SK-N-SH (cell line): Measurements from ENCODE around the gene CLRN3. TPM values are rescaled to one million over a fixed set of nuclear protein-coding genes. Genes with fewer than 3 reads are reported as not detected.

ENCODE experiments used
- CTCF ChIA-PET: fragments of 300-600, 350-600 bp; formaldehyde crosslinking; extraction: SDS; loops from one replicate; lab custom pipeline; 2021; lab: Yijun Ruan, JAX
- POLR2A ChIA-PET: fragments of 350-600 bp; sonication (Branson Sonifier 250); formaldehyde crosslinking; extraction: SDS; loops from one replicate; lab custom pipeline; 2020; ENCODE audit warnings: antibody characterized with exemption, inconsistent platforms; lab: Yijun Ruan, JAX
- DNase-seq: peaks from one replicate; pipeline ENCODE4 v3.0.0; 2012
- H2AFZ ChIP-seq: fragments of 200-600 bp; sonication (generic); 2 replicates; pipeline ENCODE4 v1.8.1; 2016; ENCODE audit warnings: antibody characterized with exemption, mild to moderate bottlenecking, low read depth
- H3F3A ChIP-seq: fragments of 200-600 bp; sonication (generic); replicated peaks from 2 replicates; pipeline ENCODE3; 2016; ENCODE audit warnings: antibody characterized with exemption, mild to moderate bottlenecking; ENCODE audit not compliant: insufficient read depth
- H3K27ac ChIP-seq, 2 experiments: fragments of 200-500 bp in 1 of 2; fragments of 200-600 bp in 1 of 2; sonication (Bioruptor generic) in 1 of 2; sonication (generic), shearing (Covaris generic) in 1 of 2; 2 replicates each; pipeline versions ENCODE4 v1.5.1 to v1.6.1; 2014 to 2016; ENCODE audit warnings: low read depth in 2 of 2, inconsistent platforms in 1 of 2, low read length in 1 of 2, mild to moderate bottlenecking in 1 of 2, mixed read lengths in 1 of 2
- H3K27me3 ChIP-seq: fragments of 200-600 bp; sonication (generic), shearing (Covaris generic); 2 replicates; pipeline ENCODE4 v1.6.1; 2016; ENCODE audit warnings: mixed run types; ENCODE audit not compliant: insufficient read depth
- H3K36me3 ChIP-seq, 2 experiments: fragments of 200-500 bp in 1 of 2; fragments of 200-600 bp in 1 of 2; sonication (Bioruptor generic) in 1 of 2; sonication (generic) in 1 of 2; replicated peaks in 1 of 2; 2 replicates each; pipeline versions ENCODE3 to v1.5.1; 2014 to 2016; ENCODE audit warnings: low read length in 1 of 2, mild to moderate bottlenecking in 1 of 2; ENCODE audit not compliant: insufficient read depth in 2 of 2, control insufficient read depth in 1 of 2
- H3K4me1 ChIP-seq, 2 experiments: fragments of 200-500 bp in 1 of 2; fragments of 200-600 bp in 1 of 2; sonication (Bioruptor generic) in 1 of 2; sonication (generic), shearing (Covaris generic) in 1 of 2; 2 replicates each; pipeline versions ENCODE4 v1.5.1 to v1.6.1; 2014 to 2016; ENCODE audit warnings: low read depth in 1 of 2, low read length in 1 of 2, mixed run types in 1 of 2; ENCODE audit not compliant: insufficient read depth in 2 of 2, control insufficient read depth in 1 of 2
- H3K4me2 ChIP-seq: fragments of 200-600 bp; sonication (generic), shearing (Covaris generic); 2 replicates; pipeline ENCODE4 v1.6.1; 2017; ENCODE audit warnings: mixed run types
- H3K4me3 ChIP-seq, 2 experiments: fragments of 200-500 bp in 1 of 2; fragments of 200-600 bp in 1 of 2; sonication (Bioruptor generic) in 1 of 2; sonication (generic), shearing (Covaris generic) in 1 of 2; 2 replicates each; pipeline versions ENCODE4 v1.5.1 to v1.8.1; 2014 to 2016; ENCODE audit warnings: low read depth in 2 of 2, inconsistent platforms in 1 of 2, low read length in 1 of 2, mild to moderate bottlenecking in 1 of 2, mixed read lengths in 1 of 2, moderate library complexity in 1 of 2
- H3K79me2 ChIP-seq: fragments of 200-600 bp; sonication (generic); 2 replicates; pipeline ENCODE4 v1.8.1; 2017; ENCODE audit warnings: mild to moderate bottlenecking; ENCODE audit not compliant: insufficient read depth
- H3K9ac ChIP-seq: fragments of 200-600 bp; sonication (generic); 2 replicates; pipeline ENCODE4 v1.6.1; 2017; ENCODE audit warnings: mixed run types
- H3K9me2 ChIP-seq: fragments of 200-600 bp; sonication (generic); 2 replicates; pipeline ENCODE4 v1.6.1; 2017; ENCODE audit warnings: mixed run types
- H3K9me3 ChIP-seq: fragments of 200-600 bp; sonication (generic); 2 replicates; pipeline ENCODE4 v1.6.1; 2017; ENCODE audit warnings: mixed run types, mild to moderate bottlenecking, moderate library complexity
- H4K20me1 ChIP-seq: fragments of 200-600 bp; sonication (generic); 2 replicates; pipeline ENCODE4 v1.6.1; 2017; ENCODE audit warnings: mild to moderate bottlenecking, mixed run types; ENCODE audit not compliant: insufficient read depth
- EP300 ChIP-seq, 2 experiments: IDR thresholded peaks; 2 replicates each; pipeline versions ENCODE4 v1.4.0 to v1.6.1; 2012; ENCODE audit warnings: borderline replicate concordance in 1 of 2, low read depth in 1 of 2, low read length in 1 of 2
- FOXJ3 ChIP-seq: sonication (generic); formaldehyde crosslinking; IDR thresholded peaks from 2 replicates; pipeline ENCODE4 v1.5.1; 2020; ENCODE audit warnings: mild to moderate bottlenecking, missing genetic modification reagents
- GABPA ChIP-seq: IDR thresholded peaks from 2 replicates; pipeline ENCODE4 v1.4.0; 2012; ENCODE audit warnings: low read depth, mild to moderate bottlenecking
- PBX3 ChIP-seq: IDR thresholded peaks from 2 replicates; pipeline ENCODE4; 2012
- POLR2AphosphoS5 ChIP-seq: IDR thresholded peaks from 2 replicates; pipeline ENCODE4 v1.6.1; 2012; ENCODE audit warnings: low read depth, low read length
- RCOR1 ChIP-seq: fragments of 150-350 bp; IDR thresholded peaks from 2 replicates; pipeline ENCODE4 v1.6.1; 2017; ENCODE audit warnings: antibody characterized with exemption, low read length
- TCF12 ChIP-seq: IDR thresholded peaks from 2 replicates; pipeline ENCODE4 v1.4.0; 2012
- TEAD4 ChIP-seq: IDR thresholded peaks from 2 replicates; pipeline ENCODE4 v1.4.0; 2012; ENCODE audit warnings: mild to moderate bottlenecking, borderline replicate concordance; ENCODE audit not compliant: insufficient read depth
- WGBS: methylation state at CpG from one replicate; pipeline ENCODE4 v1.1.6; 2017; ENCODE audit warnings: low lambda C conversion rate; 5-methylcytosine and 5-hydroxymethylcytosine counted together
- polyA plus RNA-seq, 3 experiments: library from polyadenylated mRNA; depleted of rRNA; stranded (reverse); fragments of >200 nt; gene quantifications; 2 replicates each; pipeline ENCODE4 v1.2.3, GENCODE V29; 2012
- TF ChIP-seq, protein P1 (sequence below): fragments of 150-350 bp; IDR thresholded peaks from 2 replicates; pipeline ENCODE4 v1.6.1; 2017; ENCODE audit warnings: antibody characterized with exemption, low read length, low read depth, borderline replicate concordance
- TF ChIP-seq, protein P2 (sequence below): fragments of 200-600 bp; sonication (generic); IDR thresholded peaks from 2 replicates; pipeline ENCODE4 v1.6.1; 2017; ENCODE audit warnings: antibody characterized with exemption, mild to moderate bottlenecking, moderate library complexity
- TF ChIP-seq, protein P3 (sequence below): IDR thresholded peaks from 2 replicates; pipeline ENCODE4 v1.4.0; 2012; ENCODE audit warnings: low read depth, borderline replicate concordance

CLRN3 gene
- polyA plus RNA-seq, 1 of the 3 experiments (the other 2 are of a cell fraction) = 0.25 TPM

GRCh38 chr10:127919418-127920271 lies 26.9 kb upstream of the CLRN3 start:
- H3K36me3 ChIP-seq = no peaks in the 10 kb centered on the region
- peak; percentile 64 for DNase-seq
- no peaks in the 10 kb centered on the region for H3K27me3 ChIP-seq
- ChIA-PET CTCF (interaction anchor here (0.9 to 11.2 kb wide), 8 partner anchors 8 to 92 kb away, joined by 3 to 73 read pairs (median 4); partner anchors contain the start of gene PTPRE), POLR2A (interaction anchor here (1.8 kb wide), 1 partner anchor 11 kb away, joined by 3 read pairs; no protein-coding TSS in a partner anchor)
- peak overlapping the region; percentile 40 to 58; a peak in 3 of 4 replicates for H3K27ac ChIP-seq
- H3K4me2 ChIP-seq = no peak overlapping the region; the same call in 1 of the 2 replicates
- H3K4me1 ChIP-seq = peaks cover 22 to 35% of the 10 kb centered on the region in 2 experiments; a peak in 3 of 4 replicates
- H2AFZ ChIP-seq = no peak overlapping the region
- TF ChIP-seq, protein P1, sequence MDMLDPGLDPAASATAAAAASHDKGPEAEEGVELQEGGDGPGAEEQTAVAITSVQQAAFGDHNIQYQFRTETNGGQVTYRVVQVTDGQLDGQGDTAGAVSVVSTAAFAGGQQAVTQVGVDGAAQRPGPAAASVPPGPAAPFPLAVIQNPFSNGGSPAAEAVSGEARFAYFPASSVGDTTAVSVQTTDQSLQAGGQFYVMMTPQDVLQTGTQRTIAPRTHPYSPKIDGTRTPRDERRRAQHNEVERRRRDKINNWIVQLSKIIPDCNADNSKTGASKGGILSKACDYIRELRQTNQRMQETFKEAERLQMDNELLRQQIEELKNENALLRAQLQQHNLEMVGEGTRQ = no peak
- TF ChIP-seq TEAD4 = no peak
- peak; percentile 10; the same call in 1 of the 2 replicates for TF ChIP-seq TCF12
- no peak for TF ChIP-seq EP300 (IDR thresholded peaks at IDR 0.05; ENCODE audit: borderline replicate concordance in 1 of 2, low read depth in 1 of 2, low read length in 1 of 2)
- TF ChIP-seq, protein P2, sequence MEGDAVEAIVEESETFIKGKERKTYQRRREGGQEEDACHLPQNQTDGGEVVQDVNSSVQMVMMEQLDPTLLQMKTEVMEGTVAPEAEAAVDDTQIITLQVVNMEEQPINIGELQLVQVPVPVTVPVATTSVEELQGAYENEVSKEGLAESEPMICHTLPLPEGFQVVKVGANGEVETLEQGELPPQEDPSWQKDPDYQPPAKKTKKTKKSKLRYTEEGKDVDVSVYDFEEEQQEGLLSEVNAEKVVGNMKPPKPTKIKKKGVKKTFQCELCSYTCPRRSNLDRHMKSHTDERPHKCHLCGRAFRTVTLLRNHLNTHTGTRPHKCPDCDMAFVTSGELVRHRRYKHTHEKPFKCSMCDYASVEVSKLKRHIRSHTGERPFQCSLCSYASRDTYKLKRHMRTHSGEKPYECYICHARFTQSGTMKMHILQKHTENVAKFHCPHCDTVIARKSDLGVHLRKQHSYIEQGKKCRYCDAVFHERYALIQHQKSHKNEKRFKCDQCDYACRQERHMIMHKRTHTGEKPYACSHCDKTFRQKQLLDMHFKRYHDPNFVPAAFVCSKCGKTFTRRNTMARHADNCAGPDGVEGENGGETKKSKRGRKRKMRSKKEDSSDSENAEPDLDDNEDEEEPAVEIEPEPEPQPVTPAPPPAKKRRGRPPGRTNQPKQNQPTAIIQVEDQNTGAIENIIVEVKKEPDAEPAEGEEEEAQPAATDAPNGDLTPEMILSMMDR = peak; percentile 46
- no peak for TF ChIP-seq RCOR1
- TF ChIP-seq FOXJ3 (CRISPR knock-in tag) = no peak
- TF ChIP-seq, protein P3, sequence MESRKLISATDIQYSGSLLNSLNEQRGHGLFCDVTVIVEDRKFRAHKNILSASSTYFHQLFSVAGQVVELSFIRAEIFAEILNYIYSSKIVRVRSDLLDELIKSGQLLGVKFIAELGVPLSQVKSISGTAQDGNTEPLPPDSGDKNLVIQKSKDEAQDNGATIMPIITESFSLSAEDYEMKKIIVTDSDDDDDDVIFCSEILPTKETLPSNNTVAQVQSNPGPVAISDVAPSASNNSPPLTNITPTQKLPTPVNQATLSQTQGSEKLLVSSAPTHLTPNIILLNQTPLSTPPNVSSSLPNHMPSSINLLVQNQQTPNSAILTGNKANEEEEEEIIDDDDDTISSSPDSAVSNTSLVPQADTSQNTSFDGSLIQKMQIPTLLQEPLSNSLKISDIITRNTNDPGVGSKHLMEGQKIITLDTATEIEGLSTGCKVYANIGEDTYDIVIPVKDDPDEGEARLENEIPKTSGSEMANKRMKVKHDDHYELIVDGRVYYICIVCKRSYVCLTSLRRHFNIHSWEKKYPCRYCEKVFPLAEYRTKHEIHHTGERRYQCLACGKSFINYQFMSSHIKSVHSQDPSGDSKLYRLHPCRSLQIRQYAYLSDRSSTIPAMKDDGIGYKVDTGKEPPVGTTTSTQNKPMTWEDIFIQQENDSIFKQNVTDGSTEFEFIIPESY = no peak
- TF ChIP-seq POLR2AphosphoS5 = no peak
- TF ChIP-seq GABPA = peak; percentile 2; the same call in 1 of the 2 replicates
- TF ChIP-seq PBX3 = 0 out of 2 replicates have a peak, but pooled peaks have one; percentile 10
- H3K9me3 ChIP-seq = no peaks in the 10 kb centered on the region
- H3K79me2 ChIP-seq = no peaks in the 10 kb centered on the region; the same call in 1 of the 2 replicates
- no peak overlapping the region for H3K4me3 ChIP-seq
- H3K9ac ChIP-seq = no peak overlapping the region
- peaks cover 19% of the 10 kb centered on the region for H3F3A ChIP-seq
- no peaks in the 10 kb centered on the region for H3K9me2 ChIP-seq
- whole genome bisulfite sequencing = 70% methylated on average over 11 of the region's 12 CpGs
- no peaks in the 10 kb centered on the region for H4K20me1 ChIP-seq
